ENCODE data around the gene NECTIN1.

- TF ChIP-seq POLR2A (IDR thresholded peaks at IDR 0.05; ENCODE audit: low read depth, low read length) (no peak), CTCF (IDR thresholded peaks at IDR 0.05; ENCODE audit: extremely low read depth in 1 of 2, insufficient read depth in 1 of 2, low read depth in 1 of 2, low read length in 2 of 2) (no peak), GATA2 (IDR thresholded peaks at IDR 0.05; ENCODE audit: insufficient read depth, insufficient read length, low read depth, low read length) (no peak), JUN (IDR thresholded peaks at IDR 0.05; ENCODE audit: borderline replicate concordance, insufficient read depth, insufficient read length, low read depth) (no peak), MAX (IDR thresholded peaks at IDR 0.05; ENCODE audit: insufficient read depth, insufficient read length) (no peak), POLR2AphosphoS5 (IDR thresholded peaks at IDR 0.05; ENCODE audit: insufficient read depth, low read depth, low read length) (no peak), EZH2 (IDR thresholded peaks at IDR 0.05; ENCODE audit: borderline replicate concordance, low read depth, low read length, severe bottlenecking) (no peak)
Measured at GRCh38 chr11:119759324-119759723, 30.3 kb upstream of the NECTIN1 start.

Data from endothelial cell of umbilical vein (primary cell).